ENCODE data around the gene GAA.

GAA gene

DNA sequence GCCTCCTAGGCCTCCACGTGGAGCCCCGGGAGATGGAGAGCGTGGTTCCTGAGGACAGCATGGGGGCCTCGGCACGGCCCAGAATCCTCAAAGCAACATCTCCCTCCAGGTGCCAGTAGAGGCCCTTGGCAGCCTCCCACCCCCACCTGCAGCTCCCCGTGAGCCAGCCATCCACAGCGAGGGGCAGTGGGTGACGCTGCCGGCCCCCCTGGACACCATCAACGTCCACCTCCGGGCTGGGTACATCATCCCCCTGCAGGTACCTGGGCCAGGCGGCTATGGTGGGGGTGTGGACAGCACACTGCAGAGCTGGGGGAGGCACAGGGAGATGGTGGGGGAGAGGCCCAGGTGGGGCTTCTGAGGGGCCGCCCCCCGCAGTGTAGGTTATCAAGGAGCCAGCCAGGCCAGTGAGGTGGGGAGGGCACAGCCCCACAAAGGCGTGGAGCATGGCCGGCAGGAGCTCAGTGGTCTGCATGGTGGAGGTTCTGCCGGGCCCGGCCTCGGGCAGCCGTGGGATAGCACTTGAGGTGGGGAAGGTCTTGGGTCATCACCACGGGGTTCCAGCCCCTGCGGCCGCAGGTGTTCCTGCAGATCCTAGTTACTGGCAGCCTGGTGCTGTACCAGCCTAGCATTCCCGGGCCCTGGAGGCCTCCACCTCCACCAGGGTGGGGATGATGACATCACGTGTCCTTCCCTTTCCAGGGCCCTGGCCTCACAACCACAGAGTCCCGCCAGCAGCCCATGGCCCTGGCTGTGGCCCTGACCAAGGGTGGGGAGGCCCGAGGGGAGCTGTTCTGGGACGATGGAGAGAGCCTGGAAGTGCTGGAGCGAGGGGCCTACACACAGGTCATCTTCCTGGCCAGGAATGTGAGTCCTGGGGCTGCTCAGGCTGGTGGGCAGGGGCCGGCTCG, 16.4 kb downstream of the GAA start:
- no peak for DNase-seq (ENCODE audit: low read depth)

GRCh38 chr17:80118601-80119270, 17.4 kb downstream of the GAA start:
- DNase-seq (ENCODE audit: low read depth): no peak

DNA sequence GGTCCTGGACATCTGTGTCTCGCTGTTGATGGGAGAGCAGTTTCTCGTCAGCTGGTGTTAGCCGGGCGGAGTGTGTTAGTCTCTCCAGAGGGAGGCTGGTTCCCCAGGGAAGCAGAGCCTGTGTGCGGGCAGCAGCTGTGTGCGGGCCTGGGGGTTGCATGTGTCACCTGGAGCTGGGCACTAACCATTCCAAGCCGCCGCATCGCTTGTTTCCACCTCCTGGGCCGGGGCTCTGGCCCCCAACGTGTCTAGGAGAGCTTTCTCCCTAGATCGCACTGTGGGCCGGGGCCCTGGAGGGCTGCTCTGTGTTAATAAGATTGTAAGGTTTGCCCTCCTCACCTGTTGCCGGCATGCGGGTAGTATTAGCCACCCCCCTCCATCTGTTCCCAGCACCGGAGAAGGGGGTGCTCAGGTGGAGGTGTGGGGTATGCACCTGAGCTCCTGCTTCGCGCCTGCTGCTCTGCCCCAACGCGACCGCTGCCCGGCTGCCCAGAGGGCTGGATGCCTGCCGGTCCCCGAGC, 17.9 kb downstream of the GAA start:
- no peak for DNase-seq (ENCODE audit: low read depth)

- DNase-seq (ENCODE audit: low read depth): no peak
These were observed 18.5 kb downstream of the GAA start for GRCh38 chr17:80119839-80120238.

- no peak for DNase-seq (ENCODE audit: low read depth)
These were observed 20.7 kb downstream of the GAA start for GRCh38 chr17:80122026-80122575.

- DNase-seq (ENCODE audit: low read depth): no peak
These were observed 21.6 kb downstream of the GAA start for GRCh38 chr17:80122926-80123505.

DNA sequence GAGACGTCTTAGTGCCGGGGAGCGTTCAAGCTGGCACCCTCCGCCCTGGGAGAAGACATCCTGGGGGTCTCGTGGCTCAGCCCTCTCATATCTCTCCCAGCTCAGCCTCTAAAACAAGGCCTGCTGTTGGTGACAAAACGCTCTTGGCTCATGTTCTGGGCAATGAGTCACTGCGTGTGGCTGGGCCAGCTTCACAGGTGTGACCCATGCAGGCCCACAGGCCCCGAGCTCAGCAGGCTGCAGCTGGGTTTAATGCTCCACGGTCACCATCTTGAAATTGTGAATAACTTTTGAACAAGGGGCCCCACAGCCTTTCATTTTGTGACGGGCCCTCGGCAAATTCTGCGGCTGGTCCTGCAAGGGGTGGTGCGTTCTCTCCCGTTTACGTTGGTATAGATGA, 22.4 kb downstream of the GAA start:
- DNase-seq (ENCODE audit: low read depth): no peak

DNA sequence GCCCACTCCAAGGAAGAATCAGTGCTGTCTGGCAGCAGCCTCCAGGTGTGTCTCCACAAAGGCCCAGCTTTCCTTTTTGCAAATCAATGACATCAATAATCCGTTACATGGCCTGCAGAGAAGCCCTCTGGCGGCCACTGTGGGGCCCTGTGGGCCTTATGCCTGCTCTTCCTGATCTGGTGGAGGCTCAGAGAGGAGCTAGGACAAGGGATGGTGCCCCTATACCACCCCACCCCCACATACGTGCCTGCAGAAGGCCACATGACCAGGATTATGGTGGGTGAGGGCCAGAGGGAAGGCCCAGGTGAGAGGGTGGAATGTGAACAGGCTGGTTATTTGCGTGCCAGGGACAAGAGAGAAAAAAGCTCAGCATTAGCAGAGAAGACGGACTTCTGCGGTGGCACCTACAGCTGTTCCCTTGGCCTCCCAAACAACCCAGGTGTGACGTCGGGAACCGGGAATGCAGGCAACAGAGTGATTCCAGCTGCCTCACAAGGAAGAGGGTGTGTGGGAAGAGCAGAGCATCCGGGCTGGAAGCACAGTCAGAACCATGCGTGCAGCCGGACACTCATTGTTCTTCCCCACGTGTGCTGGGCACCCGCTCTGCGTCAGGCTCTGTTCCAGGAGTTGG, 23.1 kb downstream of the GAA start:
- no peak for DNase-seq (ENCODE audit: low read depth)

GRCh38 chr17:80125656-80126448, 24.5 kb downstream of the GAA start:
- DNase-seq (ENCODE audit: low read depth): no peak

GRCh38 chr17:80126449-80126715, 25.0 kb downstream of the GAA start:
- DNase-seq (ENCODE audit: low read depth): no peak

DNA sequence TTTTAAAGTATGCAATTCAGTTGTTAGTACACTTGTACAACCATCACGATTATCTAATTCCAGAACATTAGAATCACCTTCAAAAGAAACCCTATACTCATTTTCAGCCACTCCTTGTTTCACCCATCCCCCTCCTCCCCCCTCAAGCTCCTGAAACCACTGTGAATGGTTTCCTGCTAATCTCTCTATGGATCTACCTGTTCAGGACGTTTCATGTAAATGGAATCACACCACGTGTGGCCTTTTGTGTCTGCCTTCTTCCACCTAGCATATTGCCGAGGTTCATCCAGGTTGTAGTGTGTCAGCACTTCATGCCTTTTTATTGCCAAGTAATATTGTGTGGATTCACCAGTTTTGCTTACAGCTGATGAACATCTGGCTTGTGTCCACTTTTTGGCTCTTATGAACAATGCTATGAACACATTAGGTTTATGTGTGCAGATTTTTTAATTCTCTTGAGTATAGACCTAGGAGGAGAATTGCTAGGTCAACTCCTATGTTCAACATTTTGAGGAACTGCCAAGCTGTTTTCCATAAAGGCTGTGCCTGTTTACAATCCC, 27.7 kb downstream of the GAA start:
- no peak for DNase-seq (ENCODE audit: low read depth)

GRCh38 chr17:80130992-80131391, 29.6 kb downstream of the GAA start:
- no peak for DNase-seq (ENCODE audit: low read depth)

DNA sequence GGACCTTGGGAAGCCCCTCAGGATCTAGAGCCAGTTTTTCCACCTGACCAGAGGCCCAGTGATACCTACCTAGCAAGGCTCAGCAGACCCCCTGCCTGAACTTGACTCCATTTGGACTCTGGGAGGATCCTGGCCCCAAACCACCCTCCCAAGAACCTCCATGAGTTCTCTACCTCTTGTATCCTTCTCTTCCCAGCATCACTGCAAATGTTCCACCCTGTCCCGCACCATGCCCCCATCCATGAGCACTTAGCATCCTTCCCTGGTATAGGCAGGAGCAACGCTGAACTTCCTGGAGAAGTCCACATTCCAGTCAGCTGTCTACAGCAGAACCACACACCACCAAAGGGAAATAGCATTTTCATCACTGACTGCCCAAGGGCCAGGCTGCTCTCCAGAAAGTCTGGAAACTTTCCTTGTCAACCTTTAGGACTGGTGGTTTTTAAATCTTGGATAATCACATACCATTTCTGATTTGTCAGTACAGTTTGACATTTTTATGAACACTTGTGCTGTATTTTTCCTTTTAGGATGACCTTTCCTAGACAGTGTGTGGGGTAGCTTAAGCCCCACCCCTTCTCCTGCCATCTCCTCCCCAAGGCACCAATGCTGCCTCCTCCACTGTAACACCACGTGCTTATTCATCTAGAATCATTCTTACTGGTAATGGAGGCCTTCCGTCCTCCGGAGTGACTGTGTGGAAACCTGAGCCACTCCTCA, 31.7 kb downstream of the GAA start:
- no peak for DNase-seq (ENCODE audit: low read depth)

DNA sequence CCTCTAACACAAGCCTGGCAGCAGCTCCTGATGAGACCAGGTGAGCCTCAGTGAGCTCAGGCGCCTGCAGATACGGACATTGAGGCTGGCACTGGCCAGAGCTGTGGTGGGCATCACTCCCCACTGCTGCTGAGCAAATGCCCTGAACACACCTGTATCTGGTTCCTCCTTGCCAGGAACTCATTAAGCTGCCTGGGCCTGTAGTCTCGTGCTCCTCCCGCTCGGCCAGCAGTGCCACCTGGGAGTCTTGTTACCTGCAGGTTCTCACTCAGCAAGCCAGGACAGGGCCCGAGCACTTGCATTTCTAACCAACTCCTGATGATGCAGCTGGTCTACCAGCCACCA, 32.2 kb downstream of the GAA start:
- DNase-seq (ENCODE audit: low read depth): no peak

- DNase-seq (ENCODE audit: low read depth): no peak
These were observed 35.8 kb downstream of the GAA start for GRCh38 chr17:80137131-80137530.

GRCh38 chr17:80138856-80139426, 37.6 kb downstream of the GAA start:
- DNase-seq (ENCODE audit: low read depth): no peak

DNA sequence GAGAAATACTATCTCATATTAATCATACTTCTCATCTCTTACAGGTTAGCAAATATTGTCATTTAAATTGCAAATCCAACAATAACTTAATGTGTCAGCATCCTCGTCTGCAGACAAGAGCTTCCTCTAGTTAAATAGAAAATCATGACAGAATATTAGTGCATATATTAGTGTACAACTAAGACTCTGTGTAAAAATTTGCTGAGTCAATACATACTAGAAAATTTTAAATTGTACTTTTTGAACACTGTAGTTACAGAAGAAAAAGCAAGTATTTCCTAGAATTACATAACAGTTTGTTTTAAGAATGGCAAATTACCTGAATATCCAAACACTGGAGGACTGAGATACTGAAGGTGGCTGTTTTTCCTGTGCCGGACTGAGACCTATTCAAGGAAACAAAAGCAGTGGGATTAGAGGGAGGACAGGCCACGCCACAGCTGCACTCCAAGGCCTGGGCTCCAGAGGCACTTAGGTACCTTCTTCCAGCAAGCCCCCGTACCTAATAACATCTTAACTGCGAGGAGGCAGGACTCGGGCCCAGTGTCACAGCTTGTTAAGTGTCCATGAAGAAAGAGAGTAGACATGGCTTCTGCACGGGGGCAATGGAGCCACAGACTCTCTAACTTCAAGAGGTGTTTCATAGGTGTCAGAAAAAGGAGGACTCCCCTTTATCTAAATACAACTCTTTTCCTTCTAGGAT, 40.2 kb downstream of the GAA start:
- no peak for DNase-seq (ENCODE audit: low read depth)

- no peak for DNase-seq (ENCODE audit: low read depth)
These were observed 41.5 kb downstream of the GAA start for GRCh38 chr17:80142929-80143328.

All from HS-5 (cell line).